IMR-90 (cell line): ENCODE measurements around the gene GJD2. TPM values are rescaled to one million over a fixed set of nuclear protein-coding genes. Genes with fewer than 3 reads are reported as not detected.

Source experiments
- ATAC-seq: fragments of 200-7000 bp; cut with Tn5 transposase; 2 replicates; pipeline ENCODE4 v1.9.1; 2020; ENCODE audit warnings: low read depth, mild to moderate bottlenecking, moderate library complexity
- BruUV-seq: library from RNA; stranded (reverse); fragments of 400-500 nt; replicated peaks from 2 replicates; lab custom pipeline; 2021; lab: Mats Ljungman, UMichigan
- CTCF ChIA-PET: fragments of 300-600 bp; formaldehyde crosslinking; extraction: SDS; loops from one replicate; lab custom pipeline; 2021; ENCODE audit warnings: antibody characterized with exemption; lab: Yijun Ruan, JAX
- POLR2A ChIA-PET: fragments of 300-600 bp; sonication (Branson Sonifier 250); formaldehyde crosslinking; loops from one replicate; lab custom pipeline; 2022; ENCODE audit warnings: antibody characterized with exemption; ENCODE audit not compliant: unreplicated experiment; lab: Charles Lee
- DNase-seq: peaks from one replicate; pipeline ENCODE4 v3.0.0; 2013
- H2AFZ ChIP-seq: replicated peaks from 2 replicates; pipeline ENCODE3; 2013; ENCODE audit warnings: low read length, mild to moderate bottlenecking; ENCODE audit not compliant: poor library complexity
- H2AK5ac ChIP-seq: 2 replicates; pipeline ENCODE4 v1.6.1; 2013; ENCODE audit warnings: low read depth, low read length, inconsistent platforms
- H2AK9ac ChIP-seq: replicated peaks from 2 replicates; pipeline ENCODE3; 2013; ENCODE audit warnings: mild to moderate bottlenecking, low read depth, low read length, moderate library complexity; ENCODE audit not compliant: poor library complexity
- H2BK120ac ChIP-seq: 2 replicates; pipeline ENCODE4 v1.6.1; 2013; ENCODE audit warnings: low read depth, low read length, inconsistent platforms
- H2BK15ac ChIP-seq: 3 replicates; pipeline ENCODE4 v1.6.1; 2013; ENCODE audit warnings: low read depth, low read length, inconsistent platforms
- H2BK20ac ChIP-seq: 2 replicates; pipeline ENCODE4 v1.6.1; 2013; ENCODE audit warnings: low read depth, mild to moderate bottlenecking, inconsistent platforms, low read length, moderate library complexity
- H2BK5ac ChIP-seq: 2 replicates; pipeline ENCODE4 v1.6.1; 2013; ENCODE audit warnings: mild to moderate bottlenecking, low read depth, low read length, inconsistent platforms; ENCODE audit not compliant: poor library complexity, severe bottlenecking
- H3K14ac ChIP-seq: replicated peaks from 2 replicates; pipeline ENCODE4 v1.6.1; 2013; ENCODE audit warnings: low read depth, low read length, inconsistent platforms
- H3K18ac ChIP-seq: 2 replicates; pipeline ENCODE4 v1.6.1; 2013; ENCODE audit warnings: low read depth, low read length, control low read depth
- H3K23ac ChIP-seq: 2 replicates; pipeline ENCODE4 v1.6.1; 2013; ENCODE audit warnings: low read depth, low read length, inconsistent platforms
- H3K27ac ChIP-seq: 2 replicates; pipeline ENCODE4 v1.5.1; 2013; ENCODE audit warnings: mild to moderate bottlenecking, control low read depth, low read length; ENCODE audit not compliant: insufficient read depth
- H3K27me3 ChIP-seq: 2 replicates; pipeline ENCODE4 v1.6.1; 2013; ENCODE audit warnings: low read length; ENCODE audit not compliant: control insufficient read depth, insufficient read depth
- H3K36me3 ChIP-seq: 2 replicates; pipeline ENCODE4 v1.6.1; 2013; ENCODE audit warnings: low read length, mixed read lengths; ENCODE audit not compliant: control insufficient read depth, insufficient read depth
- H3K4ac ChIP-seq: 2 replicates; pipeline ENCODE4 v1.6.1; 2013; ENCODE audit warnings: low read depth, low read length, inconsistent platforms
- H3K4me1 ChIP-seq: 2 replicates; pipeline ENCODE4 v1.6.1; 2013; ENCODE audit warnings: low read length, mixed read lengths; ENCODE audit not compliant: control insufficient read depth, insufficient read depth
- H3K4me2 ChIP-seq: 2 replicates; pipeline ENCODE4 v1.6.1; 2013; ENCODE audit warnings: low read depth, mild to moderate bottlenecking, control low read depth, low read length, moderate library complexity
- H3K4me3 ChIP-seq: 2 replicates; pipeline ENCODE4 v1.5.1; 2013; ENCODE audit warnings: low read depth, mild to moderate bottlenecking, control low read depth, low read length, moderate library complexity; ENCODE audit not compliant: insufficient read depth
- H3K56ac ChIP-seq: 2 replicates; pipeline ENCODE4 v1.6.1; 2013; ENCODE audit warnings: low read length, inconsistent platforms; ENCODE audit not compliant: insufficient read depth; ENCODE audit errors: extremely low read depth
- H3K79me1 ChIP-seq, 2 experiments: 2 replicates each; pipeline ENCODE4 v1.6.1; 2013; ENCODE audit warnings: low read length in 2 of 2, inconsistent platforms in 1 of 2, low read depth in 1 of 2
- H3K9ac ChIP-seq: 2 replicates; pipeline ENCODE4 v1.6.1; 2013; ENCODE audit warnings: low read depth, low read length, control low read depth
- H3K9me1 ChIP-seq: 2 replicates; pipeline ENCODE4 v1.6.1; 2013; ENCODE audit warnings: low read length, inconsistent platforms; ENCODE audit not compliant: insufficient read depth
- H3K9me3 ChIP-seq: 2 replicates; pipeline ENCODE4 v1.6.1; 2013; ENCODE audit warnings: low read length; ENCODE audit not compliant: control insufficient read depth, insufficient read depth
- H4K20me1 ChIP-seq: 2 replicates; pipeline ENCODE4 v1.6.1; 2013; ENCODE audit warnings: low read length, inconsistent platforms; ENCODE audit not compliant: insufficient read depth
- H4K5ac ChIP-seq: 2 replicates; pipeline ENCODE4 v1.6.1; 2013; ENCODE audit warnings: mild to moderate bottlenecking, low read depth, low read length, control low read depth
- H4K8ac ChIP-seq, 2 experiments: 2 replicates each; pipeline ENCODE4 v1.6.1; 2013; ENCODE audit warnings: low read depth in 2 of 2, low read length in 2 of 2, control low read depth in 1 of 2, inconsistent platforms in 1 of 2
- H4K91ac ChIP-seq: 2 replicates; pipeline ENCODE4 v1.6.1; 2013; ENCODE audit warnings: low read depth, low read length, inconsistent platforms; ENCODE audit not compliant: insufficient read depth
- BHLHE40 ChIP-seq: fragments of 150-350 bp; IDR thresholded peaks from 2 replicates; pipeline ENCODE4 v1.6.1; 2016; ENCODE audit warnings: mild to moderate bottlenecking, low read depth, low read length
- FOS ChIP-seq: fragments of 150-350 bp; IDR thresholded peaks from 2 replicates; pipeline ENCODE4 v1.6.1; 2016; ENCODE audit warnings: low read depth, low read length
- MAZ ChIP-seq: IDR thresholded peaks from 2 replicates; pipeline ENCODE4 v1.6.1; 2012; ENCODE audit warnings: low read depth, mild to moderate bottlenecking, low read length, improper control_type of control experiment, moderate library complexity, borderline replicate concordance
- MXI1 ChIP-seq: IDR thresholded peaks from 2 replicates; pipeline ENCODE4 v1.6.1; 2012; ENCODE audit warnings: low read depth, mild to moderate bottlenecking, low read length, moderate library complexity, borderline replicate concordance
- SMC3 ChIP-seq: fragments of 150-350 bp; IDR thresholded peaks from 2 replicates; pipeline ENCODE4 v1.6.1; 2016; ENCODE audit warnings: low read depth, mild to moderate bottlenecking, antibody characterized with exemption, low read length, moderate library complexity
- WGBS, 2 experiments: methylation state at CpG; one replicate each; pipeline versions ENCODE4 v1.1.5 to v1.1.7; 2013; ENCODE audit warnings: missing lambda C conversion rate in 2 of 2; ENCODE audit not compliant: insufficient read length in 1 of 2; ENCODE audit errors: extremely low coverage in 2 of 2; 5-methylcytosine and 5-hydroxymethylcytosine counted together
- dilution Hi-C: fragments of 300-500 bp; cut with HindIII; formaldehyde crosslinking; loops from one replicate; pipeline ENCODE4 v1.14.3; 2018; ENCODE audit warnings: low sequenced_read_pairs; ENCODE audit not compliant: unreplicated experiment
- in situ Hi-C: fragments of 300-500 bp; cut with MboI; formaldehyde crosslinking; loops from 3 replicates; pipeline ENCODE4 v1.14.3; 2019; ENCODE audit warnings: low sequenced_read_pairs, inconsistent platforms, mixed read lengths
- intact Hi-C: fragments of 100-400 bp; cut with micrococcal nuclease; formaldehyde crosslinking; loops from 2 replicates; pipeline ENCODE4 v1.10.0; 2022
- polyA plus RNA-seq, 3 experiments: library from polyadenylated mRNA; depleted of rRNA; stranded (reverse); fragments of >200 nt; gene quantifications; 2 replicates each; pipeline ENCODE4 v1.2.3, GENCODE V29; 2012; ENCODE audit warnings: low replicate concordance in 1 of 3
- total RNA-seq: library from RNA; depleted of rRNA; stranded (reverse); fragments of >200 nt; gene quantifications from 2 replicates; pipeline ENCODE4 v1.2.3, GENCODE V29; 2012
- TF ChIP-seq, protein P1 (sequence below): fragments of 150-350 bp; IDR thresholded peaks from 2 replicates; pipeline ENCODE4 v1.6.1; 2016; ENCODE audit warnings: low read depth, mild to moderate bottlenecking, low read length, moderate library complexity, borderline replicate concordance
- TF ChIP-seq, protein P2 (sequence below): conservative IDR thresholded peaks from 2 replicates; pipeline ENCODE4 v1.5.1; 2012; ENCODE audit warnings: mild to moderate bottlenecking, low read depth, low read length, improper control_type of control experiment

The GJD2 gene
- total and polyA plus RNA-seq, 2 of the 4 experiments (the other 2 are of a cell fraction): not detected

DNA sequence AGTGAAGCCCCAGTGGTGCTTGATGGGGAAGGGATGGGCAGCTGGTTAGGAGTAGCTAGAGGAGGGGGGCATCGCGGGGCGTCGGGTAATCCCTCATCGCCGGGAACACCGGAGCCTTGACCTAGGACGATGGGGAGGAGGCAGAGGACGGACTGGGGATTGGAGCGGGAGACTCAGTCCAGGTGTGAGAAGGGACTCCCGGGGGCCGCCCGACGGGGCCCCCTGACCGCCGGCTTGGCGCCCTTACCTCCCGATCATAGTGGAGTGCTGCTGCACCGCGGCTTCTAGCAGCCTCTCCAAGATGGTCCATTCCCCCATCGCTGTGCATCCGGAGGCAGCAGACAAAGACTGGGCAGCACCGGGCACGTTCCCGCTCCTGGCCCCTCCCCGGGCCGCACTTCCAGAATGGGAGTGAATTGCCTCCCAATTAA is 612 bp downstream of the GJD2 start:
- Histone ChIP-seq H3K4ac (no peak overlapping the region), H4K20me1 (no peaks in the 10 kb centered on the region), H3K9me3 (peaks cover 3% of the 10 kb centered on the region; the same call in 1 of the 2 replicates), H2BK20ac (no peak overlapping the region), H3K9me1 (0 out of 2 replicates have a peak, but pooled peaks cover 3% of the 10 kb centered on the region), H3K36me3 (no peaks in the 10 kb centered on the region), H3K4me3 (no peak overlapping the region), H2AFZ (no peak overlapping the region), H3K56ac (no peak overlapping the region), H3K23ac (no peak overlapping the region), H2BK15ac (no peak overlapping the region), H3K14ac (no peak overlapping the region), H3K4me2 (no peak overlapping the region), H4K5ac (no peak overlapping the region), H3K27me3 (peaks cover 39% of the 10 kb centered on the region), H4K91ac (no peak overlapping the region), H4K8ac (no peak overlapping the region), H3K4me1 (peaks cover 2% of the 10 kb centered on the region; the same call in 1 of the 2 replicates), H2AK5ac (no peak overlapping the region), H2BK5ac (no peak overlapping the region), H2BK120ac (no peak overlapping the region), H2AK9ac (no peak overlapping the region), H3K18ac (no peak overlapping the region), H3K79me1 (no peaks in the 10 kb centered on the region), H3K9ac (no peak overlapping the region), H3K27ac (no peak overlapping the region)
- TF ChIP-seq SMC3 (no peak), MXI1 (no peak), MAZ (no peak), BHLHE40 (no peak), FOS (no peak)
- TF ChIP-seq, protein P1, sequence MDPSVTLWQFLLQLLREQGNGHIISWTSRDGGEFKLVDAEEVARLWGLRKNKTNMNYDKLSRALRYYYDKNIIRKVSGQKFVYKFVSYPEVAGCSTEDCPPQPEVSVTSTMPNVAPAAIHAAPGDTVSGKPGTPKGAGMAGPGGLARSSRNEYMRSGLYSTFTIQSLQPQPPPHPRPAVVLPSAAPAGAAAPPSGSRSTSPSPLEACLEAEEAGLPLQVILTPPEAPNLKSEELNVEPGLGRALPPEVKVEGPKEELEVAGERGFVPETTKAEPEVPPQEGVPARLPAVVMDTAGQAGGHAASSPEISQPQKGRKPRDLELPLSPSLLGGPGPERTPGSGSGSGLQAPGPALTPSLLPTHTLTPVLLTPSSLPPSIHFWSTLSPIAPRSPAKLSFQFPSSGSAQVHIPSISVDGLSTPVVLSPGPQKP: no peak
- TF ChIP-seq, protein P2, sequence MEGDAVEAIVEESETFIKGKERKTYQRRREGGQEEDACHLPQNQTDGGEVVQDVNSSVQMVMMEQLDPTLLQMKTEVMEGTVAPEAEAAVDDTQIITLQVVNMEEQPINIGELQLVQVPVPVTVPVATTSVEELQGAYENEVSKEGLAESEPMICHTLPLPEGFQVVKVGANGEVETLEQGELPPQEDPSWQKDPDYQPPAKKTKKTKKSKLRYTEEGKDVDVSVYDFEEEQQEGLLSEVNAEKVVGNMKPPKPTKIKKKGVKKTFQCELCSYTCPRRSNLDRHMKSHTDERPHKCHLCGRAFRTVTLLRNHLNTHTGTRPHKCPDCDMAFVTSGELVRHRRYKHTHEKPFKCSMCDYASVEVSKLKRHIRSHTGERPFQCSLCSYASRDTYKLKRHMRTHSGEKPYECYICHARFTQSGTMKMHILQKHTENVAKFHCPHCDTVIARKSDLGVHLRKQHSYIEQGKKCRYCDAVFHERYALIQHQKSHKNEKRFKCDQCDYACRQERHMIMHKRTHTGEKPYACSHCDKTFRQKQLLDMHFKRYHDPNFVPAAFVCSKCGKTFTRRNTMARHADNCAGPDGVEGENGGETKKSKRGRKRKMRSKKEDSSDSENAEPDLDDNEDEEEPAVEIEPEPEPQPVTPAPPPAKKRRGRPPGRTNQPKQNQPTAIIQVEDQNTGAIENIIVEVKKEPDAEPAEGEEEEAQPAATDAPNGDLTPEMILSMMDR: no peak
- no TSS peak for BruUV-seq
- ChIA-PET CTCF (no interaction called here), POLR2A (no interaction called here)
- no peak for DNase-seq
- intact Hi-C loops: no loop called here
- 0% methylated on average over 1 of the region's 27 CpGs; no CpG with 5 or more reads in 1 of the 2 experiments for WGBS, 2 experiments
- dilution Hi-C loops: no loop called here
- ATAC-seq: no peak
- in situ Hi-C loops: no loop called here
